ENCODE data around the gene TAS2R4.

The TAS2R4 gene

DNA sequence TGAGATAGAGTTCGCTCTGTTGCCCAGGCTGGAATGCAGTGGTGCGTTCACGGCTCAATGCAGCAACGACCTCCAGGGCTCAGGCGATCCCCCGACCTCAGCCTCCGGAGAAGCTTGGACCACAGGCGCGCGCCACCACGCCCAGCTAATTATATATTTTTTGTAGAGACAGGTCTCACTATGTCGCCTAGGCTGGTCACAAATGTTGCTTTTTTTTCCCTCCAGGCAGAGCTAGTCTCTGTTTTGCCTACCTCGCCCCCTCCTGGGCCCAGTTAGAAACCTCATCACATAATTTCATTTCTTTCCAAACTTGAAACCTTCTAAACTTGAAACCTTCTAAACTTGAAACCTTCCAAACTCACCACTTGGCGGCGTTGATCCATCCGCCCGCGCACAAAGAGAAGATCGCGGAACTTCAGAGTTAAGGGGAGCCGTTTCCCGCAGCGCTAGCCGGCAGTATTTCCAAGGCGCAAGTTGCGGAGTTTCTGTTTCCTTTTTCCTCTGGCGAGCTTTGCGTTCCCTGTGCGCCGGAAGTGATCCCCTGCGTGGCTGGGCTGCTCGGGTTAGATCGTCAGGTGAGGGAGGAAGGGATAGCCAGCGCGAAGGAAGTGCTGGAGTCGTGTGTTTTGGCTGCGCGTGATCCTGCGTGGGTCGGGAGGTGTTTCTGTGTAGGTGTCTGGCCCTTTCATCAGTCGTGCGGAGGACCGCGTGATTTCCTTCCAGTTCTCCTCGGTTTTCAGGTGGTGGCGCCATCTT is 38.5 kb upstream of the TAS2R4 start, which contains the start of gene SSBP1:
SSBP1 (plus strand) TSS at position 523 of the 756 bp plus-strand sequence. CDS start 809 bp downstream, outside the sequence.
- Histone ChIP-seq H4K8ac (ENCODE audit: low read depth, low read length) (peak within 1 kb of the TSS; percentile 92), H4K91ac (ENCODE audit: low read depth, low read length) (peak within 1 kb of the TSS; percentile 56), H3K79me1 (ENCODE audit: low read length) (peaks cover 2% of the 10 kb centered on the region), H3K36me3 (ENCODE audit: control insufficient read depth in 1 of 2, insufficient read depth in 2 of 2, low read length in 2 of 2) (peaks cover 7 to 15% of the 10 kb centered on the region in 2 experiments), H2BK5ac (ENCODE audit: low read depth, low read length, poor library complexity) (peak within 1 kb of the TSS; percentile 2), H3K4me1 (ENCODE audit: control insufficient read depth in 1 of 2, insufficient read depth in 2 of 2, low read length in 2 of 2) (peaks cover 0 to 7% of the 10 kb centered on the region in 2 experiments), H3K23ac (ENCODE audit: low read length) (no peak within 1 kb of the TSS), H2BK120ac (ENCODE audit: insufficient read depth, low read length, poor library complexity) (peak within 1 kb of the TSS; percentile 52), H3K4me2 (ENCODE audit: low read length) (peak within 1 kb of the TSS; percentile 95), H3K4ac (ENCODE audit: low read depth, low read length) (peak within 1 kb of the TSS; percentile 77), H3K9ac (ENCODE audit: low read length) (peak within 1 kb of the TSS; percentile 94), H4K12ac (ENCODE audit: low read depth, low read length) (peak within 1 kb of the TSS; percentile 86), H3K79me2 (ENCODE audit: control insufficient read depth, insufficient read depth, low read length, poor library complexity) (peaks cover 5% of the 10 kb centered on the region), H3K9me3 (ENCODE audit: insufficient read depth, low read depth, low read length) (no peaks in the 10 kb centered on the region), H3K4me3 (ENCODE audit: low read depth, low read length) (peak within 1 kb of the TSS; percentile 97), H3K27me3 (ENCODE audit: insufficient read depth, low read length) (no peaks in the 10 kb centered on the region), H2AK5ac (ENCODE audit: low read length) (no peak within 1 kb of the TSS), H2BK12ac (ENCODE audit: low read length) (no peak within 1 kb of the TSS), H2AFZ (ENCODE audit: insufficient read depth, low read length, poor library complexity) (peak within 1 kb of the TSS; percentile 91), H3K14ac (ENCODE audit: low read length) (peak within 1 kb of the TSS; percentile 73), H3K18ac (ENCODE audit: low read length) (peak within 1 kb of the TSS; percentile 55), H3K27ac (ENCODE audit: low read depth, low read length) (peak within 1 kb of the TSS; percentile 59)
- DNase-seq, result peak; percentile 95 to 99
- no CpG with 5 or more reads among the region's 46 CpGs for WGBS (ENCODE audit: extremely low coverage, insufficient coverage, insufficient read length)

- WGBS (ENCODE audit: extremely low coverage, insufficient coverage, insufficient read length), result no CpG with 5 or more reads among the region's 6 CpGs
- H3K27ac ChIP-seq (ENCODE audit: low read depth, low read length), result no peak overlapping the region
- H3K14ac ChIP-seq (ENCODE audit: low read length), result peak overlapping the region; percentile 43
- no peak overlapping the region for H2AK5ac ChIP-seq (ENCODE audit: low read length)
- H2AFZ ChIP-seq (ENCODE audit: insufficient read depth, low read length, poor library complexity), result peak overlapping the region; percentile 57
- no peaks in the 10 kb centered on the region for H3K9me3 ChIP-seq (ENCODE audit: insufficient read depth, low read depth, low read length)
- peaks cover 10 to 20% of the 10 kb centered on the region in 2 experiments for H3K36me3 ChIP-seq (ENCODE audit: control insufficient read depth in 1 of 2, insufficient read depth in 2 of 2, low read length in 2 of 2)
- peaks cover 0 to 7% of the 10 kb centered on the region in 2 experiments for H3K4me1 ChIP-seq (ENCODE audit: control insufficient read depth in 1 of 2, insufficient read depth in 2 of 2, low read length in 2 of 2)
- H4K12ac ChIP-seq (ENCODE audit: low read depth, low read length), result peak overlapping the region; percentile 60
- peak overlapping the region; percentile 55 for H3K18ac ChIP-seq (ENCODE audit: low read length)
- peak overlapping the region; percentile 91 for H4K8ac ChIP-seq (ENCODE audit: low read depth, low read length)
- DNase-seq, result no peak
- H3K4ac ChIP-seq (ENCODE audit: low read depth, low read length), result peak overlapping the region; percentile 77
- peaks cover 5% of the 10 kb centered on the region for H3K79me2 ChIP-seq (ENCODE audit: control insufficient read depth, insufficient read depth, low read length, poor library complexity)
- peak overlapping the region; percentile 95 for H3K4me2 ChIP-seq (ENCODE audit: low read length)
- H3K4me3 ChIP-seq (ENCODE audit: low read depth, low read length), result peak overlapping the region; percentile 97
- peak overlapping the region; percentile 56 for H4K91ac ChIP-seq (ENCODE audit: low read depth, low read length)
- peak overlapping the region; percentile 2 for H2BK5ac ChIP-seq (ENCODE audit: low read depth, low read length, poor library complexity)
- no peak overlapping the region for H2BK12ac ChIP-seq (ENCODE audit: low read length)
- peaks cover 2% of the 10 kb centered on the region for H3K79me1 ChIP-seq (ENCODE audit: low read length)
- H2BK120ac ChIP-seq (ENCODE audit: insufficient read depth, low read length, poor library complexity), result peak overlapping the region; percentile 28
- H3K23ac ChIP-seq (ENCODE audit: low read length), result no peak overlapping the region
- no peaks in the 10 kb centered on the region for H3K27me3 ChIP-seq (ENCODE audit: insufficient read depth, low read length)
- peak overlapping the region; percentile 94 for H3K9ac ChIP-seq (ENCODE audit: low read length)
These were observed 37.9 kb upstream of the TAS2R4 start for GRCh38 chr7:141738592-141739013.

GRCh38 chr7:141739250-141739649 is 37.2 kb upstream of the TAS2R4 start:
- no peak overlapping the region for H2AFZ ChIP-seq (ENCODE audit: insufficient read depth, low read length, poor library complexity)

DNA sequence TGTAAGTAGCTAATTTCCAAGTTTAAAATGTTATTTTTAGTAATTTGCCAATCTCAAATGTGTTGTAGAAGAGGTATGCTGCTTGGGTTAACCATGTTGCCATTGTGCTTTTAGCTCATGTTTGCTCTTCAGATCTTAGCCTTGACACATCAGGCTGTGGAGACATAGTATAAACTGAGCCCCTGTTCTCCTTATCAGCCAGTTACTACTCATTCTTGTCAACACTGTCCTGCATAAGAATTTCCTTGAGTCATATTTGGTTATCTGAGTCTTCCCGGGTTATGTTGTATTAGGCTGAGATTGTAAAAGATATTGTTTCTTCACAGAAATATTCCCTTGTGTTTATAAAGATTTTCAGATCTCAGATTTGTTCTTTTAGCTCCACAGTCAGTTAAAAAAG is 34.2 kb upstream of the TAS2R4 start:
- Histone ChIP-seq H2BK120ac (ENCODE audit: insufficient read depth, low read length, poor library complexity) (no peak overlapping the region), H3K27ac (ENCODE audit: low read depth, low read length) (no peak overlapping the region), H3K79me1 (ENCODE audit: low read length) (peaks cover 2% of the 10 kb centered on the region), H3K4me2 (ENCODE audit: low read length) (no peak overlapping the region), H3K27me3 (ENCODE audit: insufficient read depth, low read length) (no peaks in the 10 kb centered on the region), H2AFZ (ENCODE audit: insufficient read depth, low read length, poor library complexity) (no peak overlapping the region), H3K18ac (ENCODE audit: low read length) (no peak overlapping the region), H2BK12ac (ENCODE audit: low read length) (no peak overlapping the region), H3K9me3 (ENCODE audit: insufficient read depth, low read depth, low read length) (no peaks in the 10 kb centered on the region), H3K9ac (ENCODE audit: low read length) (no peak overlapping the region), H3K4me3 (ENCODE audit: low read depth, low read length) (no peak overlapping the region), H3K23ac (ENCODE audit: low read length) (no peak overlapping the region), H2BK5ac (ENCODE audit: low read depth, low read length, poor library complexity) (no peak overlapping the region), H3K4ac (ENCODE audit: low read depth, low read length) (no peak overlapping the region), H2AK5ac (ENCODE audit: low read length) (no peak overlapping the region), H3K79me2 (ENCODE audit: control insufficient read depth, insufficient read depth, low read length, poor library complexity) (peaks cover 5% of the 10 kb centered on the region), H3K36me3 (ENCODE audit: control insufficient read depth in 1 of 2, insufficient read depth in 2 of 2, low read length in 2 of 2) (peaks cover 18 to 32% of the 10 kb centered on the region in 2 experiments), H3K14ac (ENCODE audit: low read length) (no peak overlapping the region), H4K91ac (ENCODE audit: low read depth, low read length) (no peak overlapping the region), H3K4me1 (ENCODE audit: control insufficient read depth in 1 of 2, insufficient read depth in 2 of 2, low read length in 2 of 2) (peaks cover 0 to 6% of the 10 kb centered on the region in 2 experiments), H4K12ac (ENCODE audit: low read depth, low read length) (no peak overlapping the region), H4K8ac (ENCODE audit: low read depth, low read length) (no peak overlapping the region)
- no CpG with 5 or more reads among the region's 1 CpG for WGBS (ENCODE audit: extremely low coverage, insufficient coverage, insufficient read length)
- DNase-seq, result peak in 1 of 2 donors; percentile 56

More at GRCh38 chr7:141739250-141739649, 37.2 kb upstream of the TAS2R4 start:
- Histone ChIP-seq H3K4ac (ENCODE audit: low read depth, low read length) (peak overlapping the region; percentile 64), H3K36me3 (ENCODE audit: control insufficient read depth in 1 of 2, insufficient read depth in 2 of 2, low read length in 2 of 2) (peaks cover 13 to 24% of the 10 kb centered on the region in 2 experiments), H3K14ac (ENCODE audit: low read length) (no peak overlapping the region), H3K18ac (ENCODE audit: low read length) (no peak overlapping the region), H2BK5ac (ENCODE audit: low read depth, low read length, poor library complexity) (no peak overlapping the region), H3K4me1 (ENCODE audit: control insufficient read depth in 1 of 2, insufficient read depth in 2 of 2, low read length in 2 of 2) (peaks cover 0 to 7% of the 10 kb centered on the region in 2 experiments), H3K79me2 (ENCODE audit: control insufficient read depth, insufficient read depth, low read length, poor library complexity) (peaks cover 5% of the 10 kb centered on the region), H3K79me1 (ENCODE audit: low read length) (peaks cover 2% of the 10 kb centered on the region), H2BK120ac (ENCODE audit: insufficient read depth, low read length, poor library complexity) (no peak overlapping the region), H3K4me2 (ENCODE audit: low read length) (peak overlapping the region; percentile 95), H3K23ac (ENCODE audit: low read length) (no peak overlapping the region), H3K4me3 (ENCODE audit: low read depth, low read length) (no peak overlapping the region), H2AK5ac (ENCODE audit: low read length) (no peak overlapping the region), H3K9ac (ENCODE audit: low read length) (no peak overlapping the region), H4K91ac (ENCODE audit: low read depth, low read length) (no peak overlapping the region), H4K12ac (ENCODE audit: low read depth, low read length) (no peak overlapping the region), H2BK12ac (ENCODE audit: low read length) (no peak overlapping the region), H3K9me3 (ENCODE audit: insufficient read depth, low read depth, low read length) (no peaks in the 10 kb centered on the region), H3K27ac (ENCODE audit: low read depth, low read length) (no peak overlapping the region), H4K8ac (ENCODE audit: low read depth, low read length) (no peak overlapping the region), H3K27me3 (ENCODE audit: insufficient read depth, low read length) (no peaks in the 10 kb centered on the region)
- WGBS (ENCODE audit: extremely low coverage, insufficient coverage, insufficient read length), result no CpG with 5 or more reads among the region's 3 CpGs
- no peak for DNase-seq
